ENCODE measurements around the gene AMPH. TPM values are rescaled to one million over a fixed set of nuclear protein-coding genes. Genes with fewer than 3 reads are reported as not detected.
A peak's percentile ranks its signal among the peaks of the same experiment; 100 is the strongest.

The AMPH gene
- total and polyA plus RNA-seq, 2 of the 4 experiments (the other 2 are of a cell fraction): 3.9 to 4.8 TPM

DNA sequence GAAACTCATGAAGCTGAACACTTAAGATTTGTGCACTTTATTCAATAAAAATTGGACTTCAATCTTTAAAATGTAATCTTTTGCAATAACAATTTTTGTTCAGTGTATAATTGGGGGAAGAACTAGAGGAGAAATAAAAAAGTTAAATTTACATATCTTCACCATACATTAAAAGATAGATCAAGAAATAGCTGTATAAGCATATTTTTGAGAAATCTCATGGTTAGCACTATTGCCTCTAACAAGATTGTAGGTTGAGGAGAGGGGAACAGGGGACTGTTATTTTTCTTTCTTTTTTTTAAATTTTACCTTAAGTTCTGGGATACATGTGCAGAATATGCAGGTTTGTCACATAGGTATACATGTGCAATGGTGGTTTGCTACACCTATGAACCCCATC lies 5.3 kb downstream of the AMPH start:
- ChIA-PET POLR2A (ENCODE audit: unreplicated experiment) (no interaction called here), CTCF (no interaction called here)
- intact Hi-C loops (cut with micrococcal nuclease): no loop called here

More for the DNA sequence above, 5.3 kb downstream of the AMPH start:
- Histone ChIP-seq H3K4ac (ENCODE audit: low read depth, low read length) (no peak overlapping the region), H2BK15ac (ENCODE audit: low read depth, low read length) (no peak overlapping the region), H4K5ac (ENCODE audit: low read depth, low read length) (no peak overlapping the region), H4K20me1 (ENCODE audit: insufficient read depth, low read length) (no peaks in the 10 kb centered on the region), H2AK9ac (replicated peaks; ENCODE audit: low read depth, low read length, poor library complexity) (no peak overlapping the region), H3K36me3 (ENCODE audit: control insufficient read depth, insufficient read depth, low read length) (no peaks in the 10 kb centered on the region), H2BK5ac (ENCODE audit: low read depth, low read length, poor library complexity, severe bottlenecking) (no peak overlapping the region), H3K27me3 (ENCODE audit: control insufficient read depth, insufficient read depth, low read length) (0 out of 2 replicates have a peak, but pooled peaks cover 3% of the 10 kb centered on the region), H3K56ac (ENCODE audit: extremely low read depth, insufficient read depth, low read length) (no peak overlapping the region), H3K4me2 (ENCODE audit: low read depth, low read length) (no peak overlapping the region), H2AFZ (replicated peaks; ENCODE audit: low read length, poor library complexity) (no peak overlapping the region), H4K8ac (ENCODE audit: low read depth in 2 of 2, low read length in 2 of 2) (no peak overlapping the region), H2BK120ac (ENCODE audit: low read depth, low read length) (no peak overlapping the region), H2BK20ac (ENCODE audit: low read depth, low read length) (no peak overlapping the region), H3K9me1 (ENCODE audit: insufficient read depth, low read length) (0 out of 2 replicates have a peak, but pooled peaks cover 2% of the 10 kb centered on the region), H3K9me3 (ENCODE audit: control insufficient read depth, insufficient read depth, low read length) (0 out of 2 replicates have a peak, but pooled peaks cover 2% of the 10 kb centered on the region), H3K79me1 (ENCODE audit: low read depth in 1 of 2, low read length in 2 of 2) (no peaks in the 10 kb centered on the region), H3K23ac (ENCODE audit: low read depth, low read length) (no peak overlapping the region), H2AK5ac (ENCODE audit: low read depth, low read length) (no peak overlapping the region), H3K14ac (replicated peaks; ENCODE audit: low read depth, low read length) (no peak overlapping the region), H4K91ac (ENCODE audit: insufficient read depth, low read depth, low read length) (no peak overlapping the region), H3K27ac (ENCODE audit: insufficient read depth, low read length) (no peak overlapping the region), H3K9ac (ENCODE audit: low read depth, low read length) (no peak overlapping the region), H3K4me3 (ENCODE audit: insufficient read depth, low read depth, low read length) (no peak overlapping the region), H3K4me1 (ENCODE audit: control insufficient read depth, insufficient read depth, low read length) (peaks cover 7% of the 10 kb centered on the region; the same call in 1 of the 2 replicates), H3K18ac (ENCODE audit: low read depth, low read length) (no peak overlapping the region)
- dilution Hi-C loops (cut with HindIII; ENCODE audit: low sequenced_read_pairs, unreplicated experiment): no loop called here
- TF ChIP-seq RFX5 (IDR thresholded peaks at IDR 0.05; ENCODE audit: low read depth, low read length): no peak
- TF ChIP-seq MAFK (IDR thresholded peaks at IDR 0.05; ENCODE audit: low read depth, low read length): peak; percentile 68
- TF ChIP-seq, protein P1, sequence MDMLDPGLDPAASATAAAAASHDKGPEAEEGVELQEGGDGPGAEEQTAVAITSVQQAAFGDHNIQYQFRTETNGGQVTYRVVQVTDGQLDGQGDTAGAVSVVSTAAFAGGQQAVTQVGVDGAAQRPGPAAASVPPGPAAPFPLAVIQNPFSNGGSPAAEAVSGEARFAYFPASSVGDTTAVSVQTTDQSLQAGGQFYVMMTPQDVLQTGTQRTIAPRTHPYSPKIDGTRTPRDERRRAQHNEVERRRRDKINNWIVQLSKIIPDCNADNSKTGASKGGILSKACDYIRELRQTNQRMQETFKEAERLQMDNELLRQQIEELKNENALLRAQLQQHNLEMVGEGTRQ (IDR thresholded peaks at IDR 0.05; ENCODE audit: low read depth, low read length): no peak
- no peak for TF ChIP-seq NFE2L2 (IDR thresholded peaks at IDR 0.05; ENCODE audit: low read depth, low read length)
- TF ChIP-seq POLR2A (IDR thresholded peaks at IDR 0.05; ENCODE audit: low read depth, low read length): no peak
- no peak for TF ChIP-seq BHLHE40 (IDR thresholded peaks at IDR 0.05; ENCODE audit: low read depth, low read length)
- DNase-seq (no peak), ATAC-seq (ENCODE audit: low read depth) (no peak)
- in situ Hi-C loops (cut with MboI; ENCODE audit: low sequenced_read_pairs): no loop called here
- no TSS peak for BruUV-seq (replicated peaks)
